HG03520 (cell line): ENCODE data around the gene ZBTB18.

Experiments used
- ATAC-seq: cut with Tn5 transposase; IDR thresholded peaks from one replicate; pipeline ENCODE4 v1.9.1; 2021; ENCODE audit warnings: mild to moderate bottlenecking, moderate library complexity; ENCODE audit not compliant: unreplicated experiment

ZBTB18 gene

GRCh38 chr1:244087021-244087560 is 36.0 kb downstream of the ZBTB18 start:
- no peak for ATAC-seq

- no peak for ATAC-seq
Measured at GRCh38 chr1:244087611-244088010, 36.5 kb downstream of the ZBTB18 start.

- no peak for ATAC-seq
Measured at GRCh38 chr1:244088161-244088560, 37.1 kb downstream of the ZBTB18 start.

- no peak for ATAC-seq
Measured at GRCh38 chr1:244089561-244089960, 38.5 kb downstream of the ZBTB18 start.

- no peak for ATAC-seq
Measured at GRCh38 chr1:244090645-244091044, 39.6 kb downstream of the ZBTB18 start.

- no peak for ATAC-seq
Measured at GRCh38 chr1:244092293-244092963, 41.3 kb downstream of the ZBTB18 start.

GRCh38 chr1:244092964-244093638 is 42.0 kb downstream of the ZBTB18 start:
- ATAC-seq = no peak

- no peak for ATAC-seq
Measured at GRCh38 chr1:244094880-244095528, 43.9 kb downstream of the ZBTB18 start.

- no peak for ATAC-seq
Measured at GRCh38 chr1:244095529-244095911, 44.4 kb downstream of the ZBTB18 start.

- ATAC-seq = no peak
Measured at GRCh38 chr1:244096066-244096610, 45.1 kb downstream of the ZBTB18 start.

GRCh38 chr1:244096691-244097090 is 45.6 kb downstream of the ZBTB18 start:
- ATAC-seq = no peak

- ATAC-seq = no peak
Measured at GRCh38 chr1:244097523-244098405, 46.7 kb downstream of the ZBTB18 start.

GRCh38 chr1:244099258-244099930 is 48.3 kb downstream of the ZBTB18 start:
- no peak for ATAC-seq

GRCh38 chr1:244100276-244100675 is 49.2 kb downstream of the ZBTB18 start:
- ATAC-seq = no peak

GRCh38 chr1:244100704-244101453 is 49.8 kb downstream of the ZBTB18 start:
- no peak for ATAC-seq

- no peak for ATAC-seq
Measured at GRCh38 chr1:244102046-244102445, 51.0 kb downstream of the ZBTB18 start.

GRCh38 chr1:244102468-244102867 is 51.4 kb downstream of the ZBTB18 start:
- no peak for ATAC-seq

GRCh38 chr1:244104309-244105060 is 53.4 kb downstream of the ZBTB18 start:
- no peak for ATAC-seq

GRCh38 chr1:244106176-244106575 is 55.1 kb downstream of the ZBTB18 start:
- no peak for ATAC-seq
